Panc1 (cell line): ENCODE data around the gene LRRK1. TPM values are rescaled to one million over a fixed set of nuclear protein-coding genes. Genes with fewer than 3 reads are reported as not detected.
A peak's percentile ranks its signal among the peaks of the same experiment; 100 is the strongest.

ENCODE experiments used
- ATAC-seq: fragments of 200-7000 bp; cut with Tn5 transposase; 2 replicates; pipeline ENCODE4 v1.9.1; 2020; ENCODE audit warnings: mild to moderate bottlenecking, moderate library complexity
- BruUV-seq: library from RNA; stranded (reverse); fragments of 400-500 nt; replicated peaks from 2 replicates; lab custom pipeline; 2021; lab: Mats Ljungman, UMichigan
- CTCF ChIA-PET: fragments of 300-600 bp; sonication (Branson Sonifier 250); formaldehyde crosslinking; loops from one replicate; lab custom pipeline; 2022; ENCODE audit warnings: antibody characterized with exemption; lab: Charles Lee
- POLR2A ChIA-PET: fragments of 300-600 bp; sonication (Branson Sonifier 250); formaldehyde crosslinking; loops from one replicate; lab custom pipeline; 2022; ENCODE audit warnings: antibody characterized with exemption; lab: Charles Lee
- DNase-seq: peaks from one replicate; pipeline ENCODE4 v3.0.0-alpha.2; 2010; ENCODE audit warnings: low read depth, low spot score
- H3K27ac ChIP-seq: 2 replicates; pipeline ENCODE4 v1.5.1; 2011; ENCODE audit warnings: mild to moderate bottlenecking, low read length, inconsistent platforms
- H3K27me3 ChIP-seq: fragments of 200-500 bp; sonication (Bioruptor generic); 2 replicates; pipeline ENCODE4 v1.6.0; 2014; ENCODE audit warnings: low read length, inconsistent platforms; ENCODE audit not compliant: control insufficient read depth, insufficient read depth
- H3K36me3 ChIP-seq: fragments of 200-500 bp; sonication (Bioruptor generic); 2 replicates; pipeline ENCODE4 v1.5.1; 2014; ENCODE audit warnings: inconsistent platforms, mild to moderate bottlenecking, low read length, moderate library complexity; ENCODE audit not compliant: control insufficient read depth, insufficient read depth
- H3K4me1 ChIP-seq: 2 replicates; pipeline ENCODE4 v1.5.1; 2011; ENCODE audit warnings: inconsistent platforms, mild to moderate bottlenecking, low read length, moderate library complexity; ENCODE audit not compliant: control insufficient read depth, insufficient read depth
- H3K4me3 ChIP-seq, 2 experiments: 2 replicates each; pipeline ENCODE4 v1.5.1; 2011 to 2012; ENCODE audit warnings: low read depth in 2 of 2, low read length in 2 of 2, mild to moderate bottlenecking in 2 of 2, inconsistent platforms in 1 of 2, moderate library complexity in 1 of 2
- H3K9me3 ChIP-seq: fragments of 200-500 bp; sonication (Bioruptor generic); 2 replicates; pipeline ENCODE4 v1.5.1; 2014; ENCODE audit warnings: low read depth, mild to moderate bottlenecking, inconsistent platforms, low read length, moderate library complexity; ENCODE audit not compliant: control insufficient read depth, insufficient read depth
- POLR2AphosphoS5 ChIP-seq: IDR thresholded peaks from 2 replicates; pipeline ENCODE4 v1.6.1; 2012; ENCODE audit warnings: mild to moderate bottlenecking, low read depth, low read length, moderate library complexity
- REST ChIP-seq, 2 experiments: IDR thresholded peaks; 2 replicates each; pipeline ENCODE4 v1.6.1; 2011 to 2012; ENCODE audit warnings: low read depth in 2 of 2, control low read depth in 1 of 2, low read length in 1 of 2, mild to moderate bottlenecking in 1 of 2, moderate library complexity in 1 of 2; ENCODE audit not compliant: insufficient read depth in 1 of 2
- SIN3A ChIP-seq: IDR thresholded peaks from 2 replicates; pipeline ENCODE4 v1.6.1; 2012; ENCODE audit warnings: low read depth, mild to moderate bottlenecking, low read length, moderate library complexity, borderline replicate concordance; ENCODE audit not compliant: insufficient read depth
- TCF7L2 ChIP-seq: IDR thresholded peaks from 2 replicates; pipeline ENCODE4 v1.6.1; 2011; ENCODE audit warnings: mild to moderate bottlenecking, low read depth, low read length, inconsistent platforms
- in situ Hi-C: cut with HindIII; loops from 2 replicates; pipeline ENCODE4 v1.10.0; 2016; ENCODE audit warnings: low sequenced_read_pairs, low pct_unique_long_range_greater_than_20kb
- intact Hi-C: fragments of 100-400 bp; cut with micrococcal nuclease; formaldehyde crosslinking; loops from one replicate; pipeline ENCODE4 v1.10.0; 2022; ENCODE audit not compliant: unreplicated experiment
- total RNA-seq: library from RNA; stranded (reverse); gene quantifications from one replicate; pipeline ENCODE4 v1.2.1, GENCODE V29; 2021; ENCODE audit not compliant: unreplicated experiment
- TF ChIP-seq, protein P1 (sequence below): fragments of 450-650 bp; IDR thresholded peaks from 2 replicates; pipeline ENCODE4 v1.5.1; 2017; ENCODE audit warnings: mild to moderate bottlenecking

The LRRK1 gene
- total RNA-seq, 1 experiment from 2014 or later, result 88.0 TPM

- intact Hi-C loops (no loop called here), in situ Hi-C loops (no loop called here)
- Histone ChIP-seq H3K27ac (peak overlapping the region; percentile 91), H3K9me3 (no peaks in the 10 kb centered on the region), H3K4me1 (peaks cover 35% of the 10 kb centered on the region), H3K36me3 (peaks cover 3% of the 10 kb centered on the region), H3K4me3 (no peak overlapping the region), H3K27me3 (no peaks in the 10 kb centered on the region)
- ChIA-PET CTCF (no interaction called here), POLR2A (interaction anchor here (0.6 kb wide), 1 partner anchor 25 kb away, joined by 3 read pairs; no protein-coding TSS in a partner anchor)
- peak; percentile 90 for ATAC-seq
- TF ChIP-seq POLR2AphosphoS5 (peak; percentile 61; the same call in 1 of the 2 replicates), REST (IDR thresholded peaks at IDR 0.05; ENCODE audit: insufficient read depth in 1 of 2, low read depth in 2 of 2, low read length in 1 of 2) (no peak), TCF7L2 (no peak)
- TF ChIP-seq, protein P1, sequence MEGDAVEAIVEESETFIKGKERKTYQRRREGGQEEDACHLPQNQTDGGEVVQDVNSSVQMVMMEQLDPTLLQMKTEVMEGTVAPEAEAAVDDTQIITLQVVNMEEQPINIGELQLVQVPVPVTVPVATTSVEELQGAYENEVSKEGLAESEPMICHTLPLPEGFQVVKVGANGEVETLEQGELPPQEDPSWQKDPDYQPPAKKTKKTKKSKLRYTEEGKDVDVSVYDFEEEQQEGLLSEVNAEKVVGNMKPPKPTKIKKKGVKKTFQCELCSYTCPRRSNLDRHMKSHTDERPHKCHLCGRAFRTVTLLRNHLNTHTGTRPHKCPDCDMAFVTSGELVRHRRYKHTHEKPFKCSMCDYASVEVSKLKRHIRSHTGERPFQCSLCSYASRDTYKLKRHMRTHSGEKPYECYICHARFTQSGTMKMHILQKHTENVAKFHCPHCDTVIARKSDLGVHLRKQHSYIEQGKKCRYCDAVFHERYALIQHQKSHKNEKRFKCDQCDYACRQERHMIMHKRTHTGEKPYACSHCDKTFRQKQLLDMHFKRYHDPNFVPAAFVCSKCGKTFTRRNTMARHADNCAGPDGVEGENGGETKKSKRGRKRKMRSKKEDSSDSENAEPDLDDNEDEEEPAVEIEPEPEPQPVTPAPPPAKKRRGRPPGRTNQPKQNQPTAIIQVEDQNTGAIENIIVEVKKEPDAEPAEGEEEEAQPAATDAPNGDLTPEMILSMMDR, result no peak
- no TSS peak for BruUV-seq
- DNase-seq, result no peak
Observed at GRCh38 chr15:100997442-100997841, 78.3 kb downstream of the LRRK1 start.

DNA sequence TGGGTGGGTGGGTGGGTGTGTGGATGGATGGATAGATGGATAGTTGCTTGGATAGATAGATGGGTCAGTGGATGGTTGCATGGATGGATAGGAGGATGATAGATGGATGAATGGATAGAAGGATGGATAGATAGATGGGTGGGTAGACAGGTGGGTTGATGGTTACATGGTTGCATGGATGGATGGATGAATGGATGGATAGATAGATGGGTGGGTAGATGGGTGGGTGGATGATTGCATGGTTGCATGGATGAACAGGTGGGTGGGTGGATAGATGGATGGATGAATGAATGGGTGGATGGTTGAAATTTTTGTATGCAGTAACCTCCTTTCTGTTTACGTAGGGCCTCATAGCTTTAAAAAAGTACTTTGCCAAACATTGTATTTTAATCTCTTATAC, 79.5 kb downstream of the LRRK1 start:
- BruUV-seq, result no TSS peak
- ChIA-PET POLR2A (interaction anchor here (0.6 to 1.3 kb wide), 2 partner anchors 30 to 80 kb away, joined by 3 to 6 read pairs; no protein-coding TSS in a partner anchor), CTCF (interaction anchor here (0.6 to 1.0 kb wide), 2 partner anchors 13 to 80 kb away, joined by 3 to 4 read pairs; no protein-coding TSS in a partner anchor)
- TF ChIP-seq SIN3A, result no peak
- no peak for TF ChIP-seq POLR2AphosphoS5
- TF ChIP-seq, protein P1, result no peak
- TF ChIP-seq TCF7L2, result no peak
- TF ChIP-seq REST (IDR thresholded peaks at IDR 0.05; ENCODE audit: insufficient read depth in 1 of 2, low read depth in 2 of 2, low read length in 1 of 2), result no peak
- Histone ChIP-seq H3K4me3 (no peak overlapping the region), H3K4me1 (peaks cover 35% of the 10 kb centered on the region), H3K36me3 (peaks cover 3% of the 10 kb centered on the region), H3K27me3 (no peaks in the 10 kb centered on the region), H3K9me3 (no peaks in the 10 kb centered on the region), H3K27ac (peak overlapping the region; percentile 87)
- no peak for DNase-seq
- intact Hi-C loops, result no loop called here
- in situ Hi-C loops, result no loop called here
- no peak for ATAC-seq
